ENCODE data around the gene YPEL5. TPM values are rescaled to one million over a fixed set of nuclear protein-coding genes. Genes with fewer than 3 reads are reported as not detected.

Gene YPEL5
- polyA plus RNA-seq, result 244 and 281 TPM in 2 replicates

GRCh38 chr2:30146337-30147195, at the start of gene YPEL5:
TSS of gene YPEL5 (plus strand) at chr2:30147007. CDS start at chr2:30156652, 9,645 bp downstream.

Other genes starting within 250 kb of the YPEL5 start
- gene ALK, start 225.4 kb upstream of the YPEL5 start, polyA plus RNA-seq, result 0.42 and 0.49 TPM in 2 replicates
- 0.70 TPM in 1 of 2 replicates, not detected in the other for gene LBH, start 84.5 kb downstream of the YPEL5 start, polyA plus RNA-seq

Measured in Purkinje cell (primary cell).